ENCODE data around the gene CASP7. TPM values are rescaled to one million over a fixed set of nuclear protein-coding genes. Genes with fewer than 3 reads are reported as not detected.

CASP7 gene
- total RNA-seq, result 10 to 100 TPM; 19.0 to 27.2 (median 24.3) TPM

- Histone ChIP-seq H3K9me3 (peaks cover 0 to 1% of the 10 kb centered on the region in 2 donors), H3K4me1 (no peaks in the 10 kb centered on the region), H3K36me3 (no peaks in the 10 kb centered on the region), H3K27me3 (no peaks in the 10 kb centered on the region), H3K27ac (peak within 1 kb of the TSS; percentile 96 to 97), H3K4me3 (peak within 1 kb of the TSS; percentile 75 to 99 (median 90))
- TF ChIP-seq POLR2AphosphoS5 (IDR thresholded peaks at IDR 0.05), result peak in 2 of 3 donors; percentile 9 to 31
- no peak for TF ChIP-seq CTCF (IDR thresholded peaks at IDR 0.05)
- TF ChIP-seq POLR2A (IDR thresholded peaks at IDR 0.05), result peak; percentile 34
- peak; percentile 51 to 65 for DNase-seq (ENCODE audit: low spot score in 2 of 2)
- intact Hi-C loops (cut with DNase I; ENCODE audit: low total_unique reads), result no loop called here
These were observed at the start of gene CASP7 for GRCh38 chr10:113679463-113680189. Gene CASP7 (plus strand): TSS chr10:113679912. CDS start chr10:113697494, 17,582 bp downstream.

GRCh38 chr10:113630929-113631533 is 48.7 kb upstream of the CASP7 start:
- H3K27ac ChIP-seq, result no peak overlapping the region
- H3K4me3 ChIP-seq, result no peak overlapping the region
- TF ChIP-seq POLR2AphosphoS5 (IDR thresholded peaks at IDR 0.05), result no peak
- no peak for TF ChIP-seq CTCF (IDR thresholded peaks at IDR 0.05)
- TF ChIP-seq POLR2A (IDR thresholded peaks at IDR 0.05), result no peak
- intact Hi-C loops (cut with DNase I; ENCODE audit: low total_unique reads), result no loop called here
- no peaks in the 10 kb centered on the region for H3K36me3 ChIP-seq
- H3K9me3 ChIP-seq, result no peaks in the 10 kb centered on the region
- no peaks in the 10 kb centered on the region for H3K4me1 ChIP-seq
- no peaks in the 10 kb centered on the region for H3K27me3 ChIP-seq
- DNase-seq (ENCODE audit: low spot score in 2 of 2), result no peak

GRCh38 chr10:113631684-113632367 is 47.9 kb upstream of the CASP7 start:
- H3K27me3 ChIP-seq, result no peaks in the 10 kb centered on the region
- intact Hi-C loops (cut with DNase I; ENCODE audit: low total_unique reads), result no loop called here
- TF ChIP-seq POLR2A (IDR thresholded peaks at IDR 0.05), result no peak
- no peak for TF ChIP-seq POLR2AphosphoS5 (IDR thresholded peaks at IDR 0.05)
- TF ChIP-seq CTCF (IDR thresholded peaks at IDR 0.05), result no peak
- DNase-seq (ENCODE audit: low spot score in 2 of 2), result no peak
- no peaks in the 10 kb centered on the region for H3K9me3 ChIP-seq
- no peak overlapping the region for H3K27ac ChIP-seq
- H3K4me1 ChIP-seq, result no peaks in the 10 kb centered on the region
- no peaks in the 10 kb centered on the region for H3K36me3 ChIP-seq
- no peak overlapping the region for H3K4me3 ChIP-seq

GRCh38 chr10:113639966-113640365 is 39.7 kb upstream of the CASP7 start:
- H3K36me3 ChIP-seq, result no peaks in the 10 kb centered on the region
- H3K4me3 ChIP-seq, result no peak overlapping the region
- no peaks in the 10 kb centered on the region for H3K4me1 ChIP-seq
- no peak for DNase-seq (ENCODE audit: low spot score in 2 of 2)
- no peaks in the 10 kb centered on the region for H3K9me3 ChIP-seq
- intact Hi-C loops (cut with DNase I; ENCODE audit: low total_unique reads), result no loop called here
- H3K27ac ChIP-seq, result no peak overlapping the region
- TF ChIP-seq POLR2AphosphoS5 (IDR thresholded peaks at IDR 0.05) (no peak), POLR2A (IDR thresholded peaks at IDR 0.05) (no peak), CTCF (IDR thresholded peaks at IDR 0.05) (no peak)
- no peaks in the 10 kb centered on the region for H3K27me3 ChIP-seq

- no peak overlapping the region for H3K4me3 ChIP-seq
- no peak overlapping the region for H3K27ac ChIP-seq
- no peaks in the 10 kb centered on the region for H3K36me3 ChIP-seq
- no peak for DNase-seq (ENCODE audit: low spot score in 2 of 2)
- no peaks in the 10 kb centered on the region for H3K9me3 ChIP-seq
- H3K4me1 ChIP-seq, result no peaks in the 10 kb centered on the region
- intact Hi-C loops (cut with DNase I; ENCODE audit: low total_unique reads), result no loop called here
- H3K27me3 ChIP-seq, result no peaks in the 10 kb centered on the region
- TF ChIP-seq CTCF (IDR thresholded peaks at IDR 0.05), result no peak
- TF ChIP-seq POLR2AphosphoS5 (IDR thresholded peaks at IDR 0.05), result no peak
- no peak for TF ChIP-seq POLR2A (IDR thresholded peaks at IDR 0.05)
These were observed 38.0 kb upstream of the CASP7 start for GRCh38 chr10:113641702-113642101.
